GM12878 (cell line): ENCODE results near the gene PI4K2A. TPM values are rescaled to one million over a fixed set of nuclear protein-coding genes. Genes with fewer than 3 reads are reported as not detected.

ENCODE experiments used
- ATF7 ChIP-seq: fragments of 450-650 bp; IDR thresholded peaks from 2 replicates; pipeline ENCODE4 v1.6.1; 2016; ENCODE audit warnings: low read depth, mild to moderate bottlenecking
- BHLHE40 ChIP-seq, 2 experiments: fragments of 450-650 bp in 1 of 2; IDR thresholded peaks; 2 replicates each; pipeline ENCODE4 v1.6.1; 2011 to 2017; ENCODE audit warnings: low read depth in 2 of 2, borderline replicate concordance in 1 of 2, improper control_type of control experiment in 1 of 2, low read length in 1 of 2, mild to moderate bottlenecking in 1 of 2
- CHD1 ChIP-seq: IDR thresholded peaks from 2 replicates; pipeline ENCODE4 v1.6.1; 2012; ENCODE audit warnings: low read depth, low read length, improper control_type of control experiment
- CREB1 ChIP-seq: IDR thresholded peaks from 2 replicates; pipeline ENCODE4 v1.6.1; 2012; ENCODE audit warnings: low read depth, mild to moderate bottlenecking, inconsistent platforms
- EGR1 ChIP-seq, 2 experiments: IDR thresholded peaks; 1 replicate in 1 of 2; 2 replicates in 1 of 2; pipeline ENCODE4 v1.6.1; 2011 to 2012; ENCODE audit warnings: low read depth in 2 of 2, low read length in 2 of 2, borderline replicate concordance in 1 of 2, mild to moderate bottlenecking in 1 of 2, moderate library complexity in 1 of 2
- MEF2B ChIP-seq: fragments of 450-650 bp; IDR thresholded peaks from 2 replicates; pipeline ENCODE4 v1.6.1; 2018; ENCODE audit warnings: mild to moderate bottlenecking, moderate library complexity; ENCODE audit not compliant: partially characterized antibody, poor library complexity, severe bottlenecking
- MXI1 ChIP-seq: fragments of 150-350 bp; IDR thresholded peaks from 2 replicates; pipeline ENCODE4 v1.6.1; 2011; ENCODE audit warnings: low read depth, mild to moderate bottlenecking, inconsistent platforms, low read length, improper control_type of control experiment
- NBN ChIP-seq: fragments of 450-650 bp; IDR thresholded peaks from 2 replicates; pipeline ENCODE4 v1.6.1; 2016
- POU2F2 ChIP-seq: IDR thresholded peaks from 3 replicates; pipeline ENCODE4 v1.6.1; 2011; ENCODE audit warnings: low read depth, mild to moderate bottlenecking, low read length, borderline replicate concordance
- RELA ChIP-seq: fragments of 450-650 bp; IDR thresholded peaks from 2 replicates; pipeline ENCODE4 v1.8.0; 2014; ENCODE audit warnings: borderline replicate concordance; ENCODE audit not compliant: partially characterized antibody
- RFX5 ChIP-seq: IDR thresholded peaks from 2 replicates; pipeline ENCODE4 v1.6.1; 2011; ENCODE audit warnings: low read depth, low read length, improper control_type of control experiment
- RUNX3 ChIP-seq: IDR thresholded peaks from 2 replicates; pipeline ENCODE4 v1.6.1; 2012; ENCODE audit warnings: low read length, inconsistent platforms
- SMARCA5 ChIP-seq: fragments of 450-650 bp; IDR thresholded peaks from 2 replicates; pipeline ENCODE4 v1.6.1; 2017; ENCODE audit warnings: mild to moderate bottlenecking
- SRF ChIP-seq, 2 experiments: IDR thresholded peaks; 2 replicates each; pipeline ENCODE4 v1.6.1; 2011; ENCODE audit warnings: low read depth in 2 of 2, low read length in 2 of 2, mild to moderate bottlenecking in 1 of 2, moderate library complexity in 1 of 2
- STAT1 ChIP-seq: fragments of 450-650 bp; conservative IDR thresholded peaks from 2 replicates; pipeline ENCODE4 v1.6.1; 2014; ENCODE audit warnings: antibody characterized with exemption, mild to moderate bottlenecking
- TBL1XR1 ChIP-seq: IDR thresholded peaks from 2 replicates; pipeline ENCODE4 v1.6.1; 2012; ENCODE audit warnings: low read depth, low read length, improper control_type of control experiment
- polyA plus RNA-seq, 11 experiments: library from polyadenylated mRNA; depleted of rRNA in 4 of 11; unstranded in 6 of 11; stranded (reverse) in 5 of 11; fragments of >200 nt; fragmentation: Nextera tagmentation in 4 of 11; fragmentation: Illumina TruSeq in 1 of 11; extraction: Ambion mirVana in 4 of 11; extraction: Trizol in 1 of 11; gene quantifications; 1 replicate in 1 of 11; 2 replicates in 10 of 11; pipeline versions ENCODE4 v1.2.1 to v1.2.3, GENCODE V29; 2011 to 2016; ENCODE audit warnings: inconsistent platforms in 2 of 11, missing spikeins in 2 of 11, low read depth in 1 of 11
- total RNA-seq, 4 experiments: library from RNA; depleted of rRNA in 3 of 4; stranded (reverse); fragments of >200 nt in 3 of 4; fragmentation: Illumina TruSeq in 1 of 4; extraction: Trizol in 1 of 4; gene quantifications; 2 replicates each; pipeline versions ENCODE4 v1.2.1 to v1.2.3, GENCODE V29; 2013 to 2021
- TF ChIP-seq, protein P1 (sequence below): IDR thresholded peaks from 2 replicates; pipeline ENCODE4 v1.6.1; 2012; ENCODE audit warnings: low read depth, low read length, improper control_type of control experiment
- TF ChIP-seq, protein P2 (sequence below): IDR thresholded peaks from 2 replicates; pipeline ENCODE4 v1.6.1; 2011; ENCODE audit warnings: low read depth, low read length, improper control_type of control experiment, borderline replicate concordance
- TF ChIP-seq, protein P3 (sequence below): fragments of 450-650 bp; IDR thresholded peaks from 2 replicates; pipeline ENCODE4 v1.6.1; 2017; ENCODE audit warnings: mild to moderate bottlenecking, moderate library complexity
- TF ChIP-seq, protein P4 (sequence below): fragments of 450-650 bp; IDR thresholded peaks from 2 replicates; pipeline ENCODE4 v1.6.1; 2016; ENCODE audit warnings: mild to moderate bottlenecking
- TF ChIP-seq, protein P5 (sequence below): fragments of 450-650 bp; IDR thresholded peaks from 2 replicates; pipeline ENCODE4 v1.6.1; 2017; ENCODE audit warnings: mild to moderate bottlenecking

The PI4K2A gene
- total and polyA plus RNA-seq, 10 of the 15 experiments (the other 5 are each of a cell fraction or from before 2014, with no cell fraction given): 1.5 to 14.5 (median 10.0) TPM

DNA sequence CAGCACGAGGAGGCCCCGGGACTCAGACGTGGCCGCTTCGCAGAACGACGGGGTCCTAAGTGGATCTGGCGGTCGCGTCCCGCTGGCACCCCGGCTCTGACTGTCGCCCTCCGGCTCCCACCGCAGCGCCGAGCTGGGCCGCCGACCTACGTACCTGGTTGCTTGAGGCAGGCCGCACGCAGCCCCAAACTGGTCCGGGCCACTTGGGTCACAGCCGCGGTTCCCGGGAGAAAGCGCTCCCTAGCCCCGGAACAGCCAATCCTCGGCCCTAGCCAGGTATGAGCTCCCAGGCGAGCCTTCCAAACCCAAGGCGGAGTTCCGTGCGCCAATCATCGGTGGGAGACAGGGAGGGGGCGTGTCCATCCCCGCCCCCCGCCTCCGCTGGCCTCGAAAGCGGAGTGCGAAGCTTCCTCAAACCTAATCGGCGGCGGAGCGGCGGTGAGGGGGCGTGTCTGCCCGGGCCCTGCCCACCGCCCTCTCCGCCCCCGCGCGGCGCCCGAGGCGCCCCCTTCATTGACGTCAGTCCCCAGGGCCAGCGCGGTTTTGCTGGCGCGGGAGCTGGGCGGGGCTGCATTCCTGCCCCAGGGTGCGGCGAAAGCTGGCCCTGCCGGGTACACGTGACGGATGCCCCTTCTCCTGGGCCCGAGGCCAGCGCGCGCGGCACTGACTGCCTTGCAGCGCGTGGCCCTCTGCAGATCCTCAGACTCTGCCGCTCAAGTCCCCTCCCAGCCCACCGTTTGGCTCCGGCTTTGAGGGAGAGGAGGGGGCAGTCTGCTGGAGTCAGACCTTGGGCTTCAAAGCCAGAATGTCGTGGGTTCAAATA is 46.7 kb downstream of the PI4K2A start, which contains the start of gene AVPI1 (continued):
- peak; percentile 36 for TF ChIP-seq RELA
- TF ChIP-seq, protein P1, sequence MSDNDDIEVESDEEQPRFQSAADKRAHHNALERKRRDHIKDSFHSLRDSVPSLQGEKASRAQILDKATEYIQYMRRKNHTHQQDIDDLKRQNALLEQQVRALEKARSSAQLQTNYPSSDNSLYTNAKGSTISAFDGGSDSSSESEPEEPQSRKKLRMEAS: peak; percentile 59; the same call in 1 of the 2 replicates
- peak; percentile 40; the same call in 1 of the 2 replicates for TF ChIP-seq ATF7
- TF ChIP-seq CREB1: peak; percentile 89
- 0 out of 2 replicates have a peak, but pooled peaks have one; percentile 39 for TF ChIP-seq NBN
- no peak for TF ChIP-seq SRF (IDR thresholded peaks at IDR 0.05; ENCODE audit: low read depth in 2 of 2, low read length in 2 of 2)
- peak; percentile 71 to 100 for TF ChIP-seq EGR1 (IDR thresholded peaks at IDR 0.05; ENCODE audit: borderline replicate concordance in 1 of 2, low read depth in 2 of 2, low read length in 2 of 2)
- peak; percentile 92 for TF ChIP-seq MEF2B
- peak; percentile 60; the same call in 1 of the 2 replicates for TF ChIP-seq RUNX3
- TF ChIP-seq POU2F2: no peak
- TF ChIP-seq RFX5: peak; percentile 61; the same call in 1 of the 2 replicates
- TF ChIP-seq, protein P2, sequence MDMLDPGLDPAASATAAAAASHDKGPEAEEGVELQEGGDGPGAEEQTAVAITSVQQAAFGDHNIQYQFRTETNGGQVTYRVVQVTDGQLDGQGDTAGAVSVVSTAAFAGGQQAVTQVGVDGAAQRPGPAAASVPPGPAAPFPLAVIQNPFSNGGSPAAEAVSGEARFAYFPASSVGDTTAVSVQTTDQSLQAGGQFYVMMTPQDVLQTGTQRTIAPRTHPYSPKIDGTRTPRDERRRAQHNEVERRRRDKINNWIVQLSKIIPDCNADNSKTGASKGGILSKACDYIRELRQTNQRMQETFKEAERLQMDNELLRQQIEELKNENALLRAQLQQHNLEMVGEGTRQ: peak; percentile 18
- TF ChIP-seq BHLHE40 (IDR thresholded peaks at IDR 0.05; ENCODE audit: borderline replicate concordance in 1 of 2, low read depth in 2 of 2, low read length in 1 of 2): peak; percentile 82 to 95; a peak in 3 of 4 replicates
- TF ChIP-seq, protein P3, sequence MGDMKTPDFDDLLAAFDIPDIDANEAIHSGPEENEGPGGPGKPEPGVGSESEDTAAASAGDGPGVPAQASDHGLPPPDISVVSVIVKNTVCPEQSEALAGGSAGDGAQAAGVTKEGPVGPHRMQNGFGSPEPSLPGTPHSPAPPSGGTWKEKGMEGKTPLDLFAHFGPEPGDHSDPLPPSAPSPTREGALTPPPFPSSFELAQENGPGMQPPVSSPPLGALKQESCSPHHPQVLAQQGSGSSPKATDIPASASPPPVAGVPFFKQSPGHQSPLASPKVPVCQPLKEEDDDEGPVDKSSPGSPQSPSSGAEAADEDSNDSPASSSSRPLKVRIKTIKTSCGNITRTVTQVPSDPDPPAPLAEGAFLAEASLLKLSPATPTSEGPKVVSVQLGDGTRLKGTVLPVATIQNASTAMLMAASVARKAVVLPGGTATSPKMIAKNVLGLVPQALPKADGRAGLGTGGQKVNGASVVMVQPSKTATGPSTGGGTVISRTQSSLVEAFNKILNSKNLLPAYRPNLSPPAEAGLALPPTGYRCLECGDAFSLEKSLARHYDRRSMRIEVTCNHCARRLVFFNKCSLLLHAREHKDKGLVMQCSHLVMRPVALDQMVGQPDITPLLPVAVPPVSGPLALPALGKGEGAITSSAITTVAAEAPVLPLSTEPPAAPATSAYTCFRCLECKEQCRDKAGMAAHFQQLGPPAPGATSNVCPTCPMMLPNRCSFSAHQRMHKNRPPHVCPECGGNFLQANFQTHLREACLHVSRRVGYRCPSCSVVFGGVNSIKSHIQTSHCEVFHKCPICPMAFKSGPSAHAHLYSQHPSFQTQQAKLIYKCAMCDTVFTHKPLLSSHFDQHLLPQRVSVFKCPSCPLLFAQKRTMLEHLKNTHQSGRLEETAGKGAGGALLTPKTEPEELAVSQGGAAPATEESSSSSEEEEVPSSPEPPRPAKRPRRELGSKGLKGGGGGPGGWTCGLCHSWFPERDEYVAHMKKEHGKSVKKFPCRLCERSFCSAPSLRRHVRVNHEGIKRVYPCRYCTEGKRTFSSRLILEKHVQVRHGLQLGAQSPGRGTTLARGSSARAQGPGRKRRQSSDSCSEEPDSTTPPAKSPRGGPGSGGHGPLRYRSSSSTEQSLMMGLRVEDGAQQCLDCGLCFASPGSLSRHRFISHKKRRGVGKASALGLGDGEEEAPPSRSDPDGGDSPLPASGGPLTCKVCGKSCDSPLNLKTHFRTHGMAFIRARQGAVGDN: peak; percentile 82
- peak; percentile 79 for TF ChIP-seq SMARCA5
- TF ChIP-seq, protein P4, sequence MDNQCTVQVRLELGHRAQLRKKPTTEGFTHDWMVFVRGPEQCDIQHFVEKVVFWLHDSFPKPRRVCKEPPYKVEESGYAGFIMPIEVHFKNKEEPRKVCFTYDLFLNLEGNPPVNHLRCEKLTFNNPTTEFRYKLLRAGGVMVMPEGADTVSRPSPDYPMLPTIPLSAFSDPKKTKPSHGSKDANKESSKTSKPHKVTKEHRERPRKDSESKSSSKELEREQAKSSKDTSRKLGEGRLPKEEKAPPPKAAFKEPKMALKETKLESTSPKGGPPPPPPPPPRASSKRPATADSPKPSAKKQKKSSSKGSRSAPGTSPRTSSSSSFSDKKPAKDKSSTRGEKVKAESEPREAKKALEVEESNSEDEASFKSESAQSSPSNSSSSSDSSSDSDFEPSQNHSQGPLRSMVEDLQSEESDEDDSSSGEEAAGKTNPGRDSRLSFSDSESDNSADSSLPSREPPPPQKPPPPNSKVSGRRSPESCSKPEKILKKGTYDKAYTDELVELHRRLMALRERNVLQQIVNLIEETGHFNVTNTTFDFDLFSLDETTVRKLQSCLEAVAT: no peak
- TF ChIP-seq CHD1: no peak
- TF ChIP-seq, protein P5, sequence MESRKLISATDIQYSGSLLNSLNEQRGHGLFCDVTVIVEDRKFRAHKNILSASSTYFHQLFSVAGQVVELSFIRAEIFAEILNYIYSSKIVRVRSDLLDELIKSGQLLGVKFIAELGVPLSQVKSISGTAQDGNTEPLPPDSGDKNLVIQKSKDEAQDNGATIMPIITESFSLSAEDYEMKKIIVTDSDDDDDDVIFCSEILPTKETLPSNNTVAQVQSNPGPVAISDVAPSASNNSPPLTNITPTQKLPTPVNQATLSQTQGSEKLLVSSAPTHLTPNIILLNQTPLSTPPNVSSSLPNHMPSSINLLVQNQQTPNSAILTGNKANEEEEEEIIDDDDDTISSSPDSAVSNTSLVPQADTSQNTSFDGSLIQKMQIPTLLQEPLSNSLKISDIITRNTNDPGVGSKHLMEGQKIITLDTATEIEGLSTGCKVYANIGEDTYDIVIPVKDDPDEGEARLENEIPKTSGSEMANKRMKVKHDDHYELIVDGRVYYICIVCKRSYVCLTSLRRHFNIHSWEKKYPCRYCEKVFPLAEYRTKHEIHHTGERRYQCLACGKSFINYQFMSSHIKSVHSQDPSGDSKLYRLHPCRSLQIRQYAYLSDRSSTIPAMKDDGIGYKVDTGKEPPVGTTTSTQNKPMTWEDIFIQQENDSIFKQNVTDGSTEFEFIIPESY: no peak
- TF ChIP-seq TBL1XR1: no peak
- TF ChIP-seq MXI1: peak; percentile 52
- TF ChIP-seq STAT1: 0 out of 2 replicates have a peak, but pooled peaks have one; percentile 12
